Temporal lobe (tissue), 1 donor: ENCODE data around the gene PAGE2B. TPM values are rescaled to one million over a fixed set of nuclear protein-coding genes. Genes with fewer than 3 reads are reported as not detected.

Experiments used
- total RNA-seq: library from RNA; depleted of rRNA; stranded (reverse); fragments of >200 nt; gene quantifications from one replicate; pipeline ENCODE4 v1.2.3, GENCODE V29; 2014

The PAGE2B gene
- total RNA-seq, 1 donor from 2014 or later = not detected

Other genes starting within 250 kb of the PAGE2B start
- 61.0 TPM for gene TRO, start 154.2 kb upstream of the PAGE2B start, total RNA-seq
- gene PFKFB1, start 80.8 kb upstream of the PAGE2B start, total RNA-seq = 0.25 TPM
- gene APEX2, start 74.7 kb upstream of the PAGE2B start, total RNA-seq = 1.7 TPM
- 9.8 TPM for gene ALAS2, start 44.1 kb upstream of the PAGE2B start, total RNA-seq
- not detected for gene PAGE2, start 14.0 kb downstream of the PAGE2B start, total RNA-seq
- gene PAGE5, start 145.3 kb downstream of the PAGE2B start, total RNA-seq = not detected
- not detected for gene PAGE3, start 189.9 kb downstream of the PAGE2B start, total RNA-seq